HepG2 (cell line): ENCODE data around the gene STC2. TPM values are rescaled to one million over a fixed set of nuclear protein-coding genes. Genes with fewer than 3 reads are reported as not detected.

ENCODE experiments used
- AGO1 ChIP-seq: fragments of 200-400 bp; formaldehyde crosslinking; IDR thresholded peaks from 2 replicates; pipeline ENCODE4 v1.6.1; 2017; ENCODE audit warnings: mild to moderate bottlenecking, low read depth, low read length, moderate library complexity; ENCODE audit not compliant: poor library complexity, severe bottlenecking
- ARID5B ChIP-seq: IDR thresholded peaks from 2 replicates; pipeline ENCODE4 v1.4.0; 2020; ENCODE audit warnings: mild to moderate bottlenecking, missing genetic modification reagents
- CREBL2 ChIP-seq: sonication (generic); formaldehyde crosslinking; IDR thresholded peaks from 2 replicates; pipeline ENCODE4 v1.8.1; 2023; ENCODE audit warnings: missing genetic modification reagents, mild to moderate bottlenecking, borderline replicate concordance
- FOSL1 ChIP-seq: sonication (generic); formaldehyde crosslinking; IDR thresholded peaks from 2 replicates; pipeline ENCODE4 v1.9.0; 2021; ENCODE audit warnings: missing genetic modification reagents, borderline replicate concordance
- HIVEP1 ChIP-seq: sonication (generic); formaldehyde crosslinking; IDR thresholded peaks from 2 replicates; pipeline ENCODE4 v1.4.0; 2020; ENCODE audit warnings: mild to moderate bottlenecking, missing genetic modification reagents
- KLF11 ChIP-seq: IDR thresholded peaks from 2 replicates; pipeline ENCODE4 v1.6.1; 2016; ENCODE audit warnings: missing compliant biosample characterization
- NR2F6 ChIP-seq, 2 experiments: IDR thresholded peaks; 2 replicates each; pipeline ENCODE4 v1.6.1; 2016; ENCODE audit warnings: antibody characterized with exemption in 1 of 2, mild to moderate bottlenecking in 1 of 2
- PTBP1 ChIP-seq: fragments of 200-400 bp; formaldehyde crosslinking; IDR thresholded peaks from 2 replicates; pipeline ENCODE4 v1.6.1; 2018; ENCODE audit warnings: low read length, low read depth; ENCODE audit not compliant: poor library complexity, severe bottlenecking
- SMAD1 ChIP-seq: sonication (generic); formaldehyde crosslinking; IDR thresholded peaks from 2 replicates; pipeline ENCODE4 v1.4.0; 2020; ENCODE audit warnings: missing genetic modification reagents, low read depth, mild to moderate bottlenecking, borderline replicate concordance
- TBL1XR1 ChIP-seq: fragments of 150-350 bp; IDR thresholded peaks from 2 replicates; pipeline ENCODE4 v1.6.1; 2014; ENCODE audit warnings: borderline replicate concordance, low read length; ENCODE audit not compliant: partially characterized antibody
- TGIF2 ChIP-seq: IDR thresholded peaks from 2 replicates; pipeline ENCODE4 v1.6.1; 2016; ENCODE audit warnings: control low read depth, missing compliant biosample characterization
- ZNF253 ChIP-seq: sonication (generic); formaldehyde crosslinking; IDR thresholded peaks from 2 replicates; pipeline ENCODE4 v1.8.0; 2022; ENCODE audit warnings: mild to moderate bottlenecking, missing genetic modification reagents, borderline replicate concordance
- ZNF331 ChIP-seq: sonication (generic); formaldehyde crosslinking; IDR thresholded peaks from 2 replicates; pipeline ENCODE4 v1.4.0; 2020; ENCODE audit warnings: missing genetic modification reagents
- ZNF337 ChIP-seq: sonication (generic); formaldehyde crosslinking; IDR thresholded peaks from 2 replicates; pipeline ENCODE4 v1.5.1; 2020; ENCODE audit warnings: missing genetic modification reagents, low read depth, mild to moderate bottlenecking, borderline replicate concordance
- ZNF468 ChIP-seq: sonication (generic); formaldehyde crosslinking; IDR thresholded peaks from 2 replicates; pipeline ENCODE4 v1.8.0; 2022; ENCODE audit warnings: mild to moderate bottlenecking, moderate library complexity, missing genetic modification reagents
- ZNF607 ChIP-seq: sonication (generic); formaldehyde crosslinking; IDR thresholded peaks from 2 replicates; pipeline ENCODE4 v1.5.1; 2020; ENCODE audit warnings: missing genetic modification reagents, mild to moderate bottlenecking, borderline replicate concordance
- ZNF652 ChIP-seq: IDR thresholded peaks from 2 replicates; pipeline ENCODE4 v1.6.1; 2016; ENCODE audit warnings: low read depth, borderline replicate concordance
- ZSCAN9 ChIP-seq: IDR thresholded peaks from 2 replicates; pipeline ENCODE4 v1.6.1; 2016; ENCODE audit warnings: borderline replicate concordance
- polyA plus RNA-seq, 8 experiments: library from polyadenylated mRNA; depleted of rRNA in 3 of 8; stranded (reverse) in 7 of 8; unstranded in 1 of 8; fragments of >200 nt; fragmentation: Illumina TruSeq in 4 of 8; extraction: Trizol in 4 of 8; gene quantifications; 2 replicates each; pipeline versions ENCODE4 v1.2.1 to v1.2.3, GENCODE V29; 2011 to 2016; ENCODE audit warnings: low read depth in 4 of 8, missing spikeins in 1 of 8, mixed read lengths in 1 of 8; ENCODE audit not compliant: insufficient read depth in 1 of 8
- total RNA-seq, 5 experiments: library from RNA; depleted of rRNA; stranded (reverse); fragments of >200 nt; fragmentation: Illumina TruSeq; extraction: Trizol; gene quantifications; 2 replicates each; pipeline ENCODE4 v1.2.3, GENCODE V29; 2016; ENCODE audit warnings: low read depth in 1 of 5
- TF ChIP-seq, protein P1 (sequence below): sonication (generic); formaldehyde crosslinking; IDR thresholded peaks from 2 replicates; pipeline ENCODE4 v1.4.0; 2020; ENCODE audit warnings: low read depth, mild to moderate bottlenecking, missing genetic modification reagents
- TF ChIP-seq, protein P2 (sequence below): sonication (generic); formaldehyde crosslinking; IDR thresholded peaks from 2 replicates; pipeline ENCODE4 v1.4.0; 2020; ENCODE audit warnings: mild to moderate bottlenecking, missing genetic modification reagents
- TF ChIP-seq, protein P3 (sequence below): sonication (generic); formaldehyde crosslinking; IDR thresholded peaks from 2 replicates; pipeline ENCODE4 v1.4.0; 2020; ENCODE audit warnings: mild to moderate bottlenecking, missing genetic modification reagents

STC2 gene
- total and polyA plus RNA-seq, 2 of the 13 experiments (the other 11 are each of a cell fraction or from before 2014, with no cell fraction given): 27.1 to 69.2 TPM

GRCh38 chr5:173293817-173294672, 34.2 kb downstream of the STC2 start (continued):
- TF ChIP-seq, protein P1, sequence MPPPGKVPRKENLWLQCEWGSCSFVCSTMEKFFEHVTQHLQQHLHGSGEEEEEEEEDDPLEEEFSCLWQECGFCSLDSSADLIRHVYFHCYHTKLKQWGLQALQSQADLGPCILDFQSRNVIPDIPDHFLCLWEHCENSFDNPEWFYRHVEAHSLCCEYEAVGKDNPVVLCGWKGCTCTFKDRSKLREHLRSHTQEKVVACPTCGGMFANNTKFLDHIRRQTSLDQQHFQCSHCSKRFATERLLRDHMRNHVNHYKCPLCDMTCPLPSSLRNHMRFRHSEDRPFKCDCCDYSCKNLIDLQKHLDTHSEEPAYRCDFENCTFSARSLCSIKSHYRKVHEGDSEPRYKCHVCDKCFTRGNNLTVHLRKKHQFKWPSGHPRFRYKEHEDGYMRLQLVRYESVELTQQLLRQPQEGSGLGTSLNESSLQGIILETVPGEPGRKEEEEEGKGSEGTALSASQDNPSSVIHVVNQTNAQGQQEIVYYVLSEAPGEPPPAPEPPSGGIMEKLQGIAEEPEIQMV (CRISPR knock-in tag): no peak
- no peak for TF ChIP-seq ZNF652 (CRISPR knock-in tag)
- TF ChIP-seq HIVEP1 (CRISPR knock-in tag): no peak
- TF ChIP-seq FOSL1 (CRISPR knock-in tag): no peak
- TF ChIP-seq KLF11 (CRISPR knock-in tag): peak; percentile 49; the same call in 1 of the 2 replicates
- no peak for TF ChIP-seq NR2F6 (IDR thresholded peaks at IDR 0.05)
- TF ChIP-seq NR2F6 (CRISPR knock-in tag; IDR thresholded peaks at IDR 0.05): peak; percentile 30; the same call in 1 of the 2 replicates
- TF ChIP-seq ARID5B (CRISPR knock-in tag): no peak
- no peak for TF ChIP-seq TGIF2
- TF ChIP-seq ZNF253: no peak
- no peak for TF ChIP-seq SMAD1 (CRISPR knock-in tag)
- peak; percentile 42; the same call in 1 of the 2 replicates for TF ChIP-seq ZNF331 (CRISPR knock-in tag)
- no peak for TF ChIP-seq ZNF607
- TF ChIP-seq ZNF468: no peak
- TF ChIP-seq, protein P2, sequence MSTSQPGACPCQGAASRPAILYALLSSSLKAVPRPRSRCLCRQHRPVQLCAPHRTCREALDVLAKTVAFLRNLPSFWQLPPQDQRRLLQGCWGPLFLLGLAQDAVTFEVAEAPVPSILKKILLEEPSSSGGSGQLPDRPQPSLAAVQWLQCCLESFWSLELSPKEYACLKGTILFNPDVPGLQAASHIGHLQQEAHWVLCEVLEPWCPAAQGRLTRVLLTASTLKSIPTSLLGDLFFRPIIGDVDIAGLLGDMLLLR: no peak
- TF ChIP-seq TBL1XR1: no peak
- no peak for TF ChIP-seq AGO1
- TF ChIP-seq CREBL2 (CRISPR knock-in tag): no peak
- TF ChIP-seq PTBP1: no peak
- TF ChIP-seq ZNF337 (CRISPR knock-in tag): no peak
- TF ChIP-seq ZSCAN9 (CRISPR knock-in tag): no peak
- TF ChIP-seq, protein P3, sequence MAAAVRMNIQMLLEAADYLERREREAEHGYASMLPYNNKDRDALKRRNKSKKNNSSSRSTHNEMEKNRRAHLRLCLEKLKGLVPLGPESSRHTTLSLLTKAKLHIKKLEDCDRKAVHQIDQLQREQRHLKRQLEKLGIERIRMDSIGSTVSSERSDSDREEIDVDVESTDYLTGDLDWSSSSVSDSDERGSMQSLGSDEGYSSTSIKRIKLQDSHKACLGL (CRISPR knock-in tag): no peak
